Epithelial cell of proximal tubule (primary cell): ENCODE results near the gene E2F4. TPM values are rescaled to one million over a fixed set of nuclear protein-coding genes. Genes with fewer than 3 reads are reported as not detected.

ENCODE experiments used
- DNase-seq: peaks from one replicate; pipeline ENCODE4 v3.0.0-alpha.2; 2011; ENCODE audit warnings: low read depth
- H3K4me3 ChIP-seq: 2 replicates; pipeline ENCODE4 v1.5.1; 2011; ENCODE audit warnings: low read depth, mild to moderate bottlenecking, low read length
- CTCF ChIP-seq: conservative IDR thresholded peaks from 2 replicates; pipeline ENCODE4 v1.5.1; 2012; ENCODE audit warnings: low read depth, mild to moderate bottlenecking, low read length
- total RNA-seq: library from RNA; depleted of rRNA; stranded (reverse); fragments of >200 nt; gene quantifications from 2 replicates; pipeline ENCODE4 v1.2.3, GENCODE V29; 2015

The E2F4 gene
- total RNA-seq, 1 donor from 2014 or later: 78.9 TPM

GRCh38 chr16:67206129-67206837 lies 14.3 kb downstream of the E2F4 start:
- TF ChIP-seq CTCF: no peak
- no peak overlapping the region for H3K4me3 ChIP-seq
- no peak for DNase-seq

- no peak for DNase-seq
- no peak overlapping the region for H3K4me3 ChIP-seq
- TF ChIP-seq CTCF: no peak
Observed at GRCh38 chr16:67206838-67207248, 14.9 kb downstream of the E2F4 start.

- no peak for DNase-seq
- H3K4me3 ChIP-seq: no peak overlapping the region
- no peak for TF ChIP-seq CTCF
Observed at GRCh38 chr16:67207249-67208091, 15.5 kb downstream of the E2F4 start.

- H3K4me3 ChIP-seq: no peak overlapping the region
- TF ChIP-seq CTCF: no peak
- no peak for DNase-seq
Observed at GRCh38 chr16:67208154-67208896, 16.4 kb downstream of the E2F4 start.

- no peak overlapping the region for H3K4me3 ChIP-seq
- no peak for DNase-seq
- TF ChIP-seq CTCF: no peak
Observed at GRCh38 chr16:67209565-67209964, 17.6 kb downstream of the E2F4 start.

GRCh38 chr16:67210069-67210937 lies 18.3 kb downstream of the E2F4 start:
- H3K4me3 ChIP-seq: no peak overlapping the region
- no peak for DNase-seq
- TF ChIP-seq CTCF: no peak
